Measurements from ENCODE around the gene FGGY.

The FGGY gene

DNA sequence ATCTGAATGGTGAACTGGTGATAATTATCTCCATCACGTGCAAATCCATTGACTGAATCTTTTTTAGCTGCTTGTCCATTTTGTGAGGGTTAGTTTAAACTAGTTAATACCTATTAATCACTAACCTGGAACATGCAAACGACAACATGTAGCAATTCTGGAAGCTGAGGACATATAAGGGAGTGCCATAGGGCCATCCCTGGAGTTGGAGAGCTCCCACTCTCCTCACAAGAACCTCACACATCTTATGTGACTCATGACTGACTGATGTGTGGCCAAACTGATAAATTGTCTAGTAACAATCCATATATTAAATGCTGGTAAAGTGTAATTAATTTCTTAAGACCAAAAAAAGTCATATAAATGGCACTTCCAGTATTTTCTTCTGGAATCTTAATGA, 454.9 kb downstream of the FGGY start:
- DNase-seq: no peak

DNA sequence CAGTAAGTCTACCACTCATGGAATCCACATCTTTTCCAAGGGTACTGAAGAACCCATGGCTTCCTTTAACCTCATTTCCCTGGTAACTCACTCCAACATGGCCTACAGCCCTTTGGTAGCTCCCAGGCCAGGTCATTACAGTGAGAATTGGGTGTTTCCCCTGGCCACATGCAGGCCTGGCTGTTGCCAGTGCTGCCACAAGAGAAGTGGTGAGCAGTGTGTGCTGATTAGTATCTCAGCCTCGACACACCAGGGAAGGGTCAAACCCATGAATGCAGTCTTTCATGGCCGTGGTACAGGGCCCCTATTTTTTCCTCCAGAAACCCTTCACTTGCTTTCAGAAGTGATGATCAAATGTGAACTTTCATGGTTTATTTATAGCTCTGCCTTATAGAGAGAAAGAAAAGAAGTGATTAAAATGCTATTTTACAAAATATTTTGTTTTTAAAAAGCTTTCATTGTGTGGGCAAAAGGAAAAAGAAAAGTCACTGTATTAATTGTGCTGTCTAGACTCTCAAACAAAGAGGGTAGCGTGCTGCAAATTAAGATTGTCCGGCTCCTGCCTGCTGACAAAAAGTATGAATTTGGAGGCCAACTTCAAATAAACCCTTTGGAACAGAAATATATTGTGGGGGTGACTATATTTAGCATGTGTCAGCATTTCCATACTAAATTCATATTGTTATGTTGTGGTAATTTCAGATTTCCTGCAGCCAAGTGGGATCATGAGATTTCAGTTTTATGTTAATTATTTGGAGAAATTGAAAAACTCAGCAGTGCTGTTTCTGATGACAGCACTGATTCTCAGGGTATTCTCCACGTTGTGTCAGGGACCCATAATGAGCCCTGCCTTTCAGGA, 455.9 kb downstream of the FGGY start:
- DNase-seq: no peak

DNA sequence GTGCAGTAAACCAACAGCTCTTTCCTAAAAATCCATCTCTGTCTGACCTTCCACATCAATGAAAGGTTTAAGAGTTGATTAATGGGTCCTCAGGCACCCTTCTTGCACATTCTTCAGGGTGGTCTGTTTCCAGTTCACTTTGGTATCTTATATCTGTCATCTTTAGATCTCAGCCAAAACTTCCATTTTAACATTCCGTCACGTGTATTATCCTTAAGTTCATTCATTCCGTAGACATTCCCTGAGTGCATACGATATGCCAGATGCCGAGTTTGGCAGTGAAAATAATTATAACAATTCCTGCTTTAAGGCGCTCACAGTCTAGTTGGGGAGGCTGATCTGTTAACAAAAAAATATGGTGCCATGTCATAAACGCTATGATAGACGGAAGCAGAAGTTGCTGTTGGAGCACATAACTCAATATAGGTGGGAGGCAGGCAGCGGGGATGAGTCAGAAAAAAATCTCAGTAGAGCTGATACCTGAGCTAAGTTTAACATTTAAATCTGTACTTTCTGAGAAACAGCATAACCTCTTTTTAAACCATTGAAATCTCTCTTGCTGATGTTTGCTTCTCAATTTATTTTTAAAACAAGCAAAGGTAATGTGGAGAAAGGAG, 458.3 kb downstream of the FGGY start:
- no peak for DNase-seq

DNA sequence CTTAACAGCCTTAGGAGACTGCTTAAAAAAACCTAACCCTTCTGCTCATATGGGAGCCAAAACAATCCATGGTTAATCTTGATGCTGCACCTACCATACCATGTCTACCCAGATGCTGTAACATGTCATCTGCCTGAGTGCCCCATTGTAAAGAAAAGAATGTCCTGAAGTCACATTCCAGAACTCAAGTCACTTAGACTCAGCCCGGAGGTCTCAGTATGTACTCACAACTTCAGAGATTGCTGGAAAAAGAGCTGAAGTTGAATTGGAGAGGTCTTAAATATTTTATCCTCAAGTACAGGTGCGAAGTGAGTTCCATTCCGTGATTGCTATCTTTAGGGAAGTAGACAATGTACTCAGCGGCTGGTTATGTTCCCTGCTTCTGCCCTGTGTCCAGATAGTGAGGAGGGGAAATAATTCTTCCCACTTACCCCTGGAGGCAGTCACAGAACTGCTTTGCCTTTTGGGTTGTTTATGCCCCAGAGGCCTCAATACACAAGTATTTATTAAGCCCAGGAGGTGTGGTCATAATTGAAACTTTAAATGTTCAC, 460.4 kb downstream of the FGGY start:
- DNase-seq: no peak

DNA sequence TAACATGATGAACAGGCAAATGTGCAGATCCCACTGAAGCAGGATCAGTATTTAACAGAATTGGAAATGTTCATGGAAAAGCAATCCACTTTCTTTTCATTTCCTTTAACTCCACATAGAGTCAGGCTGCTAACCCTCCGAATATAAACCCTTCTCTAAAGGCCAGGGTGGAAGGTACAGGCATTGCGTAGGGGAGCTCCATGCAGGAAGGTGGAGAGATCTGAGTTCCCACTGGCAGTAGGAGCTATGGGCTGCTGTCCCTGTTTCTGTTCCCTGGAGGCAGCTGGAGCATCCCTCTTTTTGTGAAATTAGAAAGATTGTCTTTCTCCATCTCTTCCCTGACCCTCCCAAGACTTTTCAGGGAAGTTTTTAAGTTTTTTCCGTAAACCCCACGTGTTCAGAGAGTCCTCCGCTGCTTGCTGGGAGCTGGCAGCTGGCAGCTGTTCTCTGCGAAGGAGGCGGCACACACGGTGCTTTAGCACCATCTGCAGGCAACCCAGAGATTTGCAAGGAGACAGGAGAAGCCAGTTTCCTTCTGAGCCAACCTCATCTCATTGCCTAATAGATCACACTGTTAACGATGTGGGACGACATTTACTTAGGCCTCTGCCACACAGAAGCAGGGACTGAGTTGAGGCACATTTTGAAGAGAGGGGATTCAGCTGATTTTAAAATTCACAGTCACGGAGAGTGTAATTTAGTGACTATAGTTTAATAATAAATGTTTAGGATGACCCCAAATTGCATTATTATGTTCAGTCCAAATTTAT, 462.4 kb downstream of the FGGY start:
- DNase-seq: peak; percentile 60

DNA sequence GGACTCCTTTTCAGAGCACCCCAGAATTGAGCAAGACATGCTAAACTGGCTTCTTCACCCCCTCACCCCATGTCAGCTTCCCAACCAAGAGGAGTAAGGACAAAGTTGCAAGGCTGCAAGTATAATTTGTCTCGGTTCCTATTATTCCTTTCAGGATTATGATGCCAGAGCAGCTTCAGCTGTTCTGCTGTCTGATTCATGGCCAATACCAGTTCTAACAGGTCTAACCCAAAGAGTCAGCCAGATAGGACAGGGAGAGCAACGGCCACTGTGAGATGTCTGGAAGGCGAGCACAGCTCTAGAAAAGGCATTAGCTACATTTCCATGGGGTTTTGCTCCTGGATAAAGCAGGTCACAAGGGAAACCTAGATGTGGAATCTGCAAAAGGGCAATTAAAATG, 464.5 kb downstream of the FGGY start:
- no peak for DNase-seq

DNA sequence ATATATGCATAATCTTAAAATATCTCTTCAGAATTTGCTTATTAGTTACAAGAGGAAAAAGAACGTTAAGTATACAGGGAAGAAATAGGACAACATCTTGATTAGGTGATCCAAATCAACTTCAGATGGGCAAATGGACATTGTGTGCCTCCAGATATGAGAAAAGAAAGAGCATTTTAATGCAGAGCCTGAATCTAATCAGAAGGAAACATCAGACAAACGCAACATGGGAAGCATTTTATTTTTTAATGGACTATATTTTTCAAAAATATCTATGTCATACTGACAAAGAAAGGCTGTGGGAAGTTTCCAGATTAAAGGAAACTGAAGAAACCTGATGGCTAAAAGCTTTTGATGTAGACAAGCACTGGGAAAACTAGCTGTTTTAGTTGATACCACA, 466.5 kb downstream of the FGGY start:
- no peak for DNase-seq

DNA sequence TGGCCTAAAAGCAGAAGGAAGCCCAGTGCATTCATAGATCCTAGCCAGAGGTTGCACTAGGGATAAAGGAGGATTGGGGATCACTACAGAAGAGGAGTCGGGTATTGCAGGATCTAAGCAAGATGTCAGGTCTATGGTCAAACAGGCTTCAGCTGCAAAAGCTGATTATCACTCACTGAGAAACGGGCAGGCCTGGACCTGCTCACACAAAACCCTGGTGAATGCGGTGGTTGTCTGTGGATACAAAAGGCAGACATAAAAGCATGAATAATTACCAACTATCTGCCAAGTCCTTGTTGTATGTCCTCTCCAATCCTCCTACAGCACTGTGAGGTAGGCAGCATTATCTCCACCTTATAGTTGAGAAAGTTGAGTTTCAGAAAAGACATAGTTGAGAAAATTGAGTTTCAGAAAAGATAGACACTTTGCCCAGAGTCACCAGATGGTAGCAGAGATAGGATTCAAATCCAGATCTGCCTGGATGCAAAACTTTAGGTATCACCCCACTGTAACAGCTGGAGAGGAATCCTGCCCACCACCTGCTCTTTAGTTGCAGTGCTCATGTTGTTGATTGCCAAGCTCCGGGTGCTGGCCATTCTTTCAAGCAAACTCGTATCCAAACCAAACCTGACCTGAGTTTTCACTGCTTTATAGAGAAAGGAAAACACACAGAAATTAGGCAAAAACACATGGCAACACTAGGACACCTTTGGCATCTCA, 468.3 kb downstream of the FGGY start:
- no peak for DNase-seq

DNA sequence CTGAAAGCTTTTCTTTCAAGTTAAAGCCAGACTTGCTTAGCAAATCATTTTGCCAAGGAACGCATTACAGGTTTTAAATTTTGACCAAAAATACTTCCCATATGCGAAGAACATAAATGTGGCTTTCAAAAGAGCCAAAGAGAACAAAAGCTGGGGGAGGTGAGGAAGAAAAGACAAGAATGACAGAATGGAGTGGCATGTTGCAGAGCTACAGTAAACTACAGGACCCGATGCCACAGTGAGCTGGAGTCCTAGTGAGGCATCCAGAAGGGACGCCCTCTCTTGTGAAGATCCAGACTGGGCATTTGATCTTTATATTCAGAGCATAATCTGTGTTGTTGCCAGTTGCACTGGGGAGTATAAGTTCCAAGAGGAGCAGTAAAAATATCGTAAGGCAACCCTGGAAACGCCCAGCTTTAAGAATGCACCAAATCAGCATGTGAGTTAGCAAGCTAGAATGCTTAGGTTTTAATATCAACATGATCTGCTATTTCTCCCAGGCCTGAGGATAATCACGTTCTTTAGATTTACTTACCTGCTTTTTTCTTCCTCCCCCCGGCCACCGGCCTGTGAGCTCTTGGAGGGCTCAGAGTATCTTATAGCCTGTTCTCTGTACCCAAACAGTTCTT, 469.4 kb downstream of the FGGY start:
- no peak for DNase-seq

DNA sequence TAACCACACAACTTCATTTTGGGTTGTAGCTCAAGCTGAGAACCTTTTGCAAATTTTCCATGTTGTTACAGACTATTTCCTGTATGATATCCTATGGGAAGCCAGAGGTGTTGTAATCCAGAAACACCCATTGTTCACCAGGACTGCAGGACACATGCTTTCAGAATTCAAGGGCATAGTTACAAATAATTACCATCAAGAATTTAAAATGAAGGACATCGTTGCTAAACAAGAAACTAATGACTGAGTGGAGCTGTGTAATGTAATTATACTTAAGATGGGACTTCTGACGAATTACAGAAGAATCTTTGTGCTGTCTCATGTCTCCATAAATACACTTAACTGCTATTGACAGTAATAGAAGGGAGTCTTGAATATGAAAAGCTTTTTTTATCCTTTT, 470.2 kb downstream of the FGGY start:
- no peak for DNase-seq

DNA sequence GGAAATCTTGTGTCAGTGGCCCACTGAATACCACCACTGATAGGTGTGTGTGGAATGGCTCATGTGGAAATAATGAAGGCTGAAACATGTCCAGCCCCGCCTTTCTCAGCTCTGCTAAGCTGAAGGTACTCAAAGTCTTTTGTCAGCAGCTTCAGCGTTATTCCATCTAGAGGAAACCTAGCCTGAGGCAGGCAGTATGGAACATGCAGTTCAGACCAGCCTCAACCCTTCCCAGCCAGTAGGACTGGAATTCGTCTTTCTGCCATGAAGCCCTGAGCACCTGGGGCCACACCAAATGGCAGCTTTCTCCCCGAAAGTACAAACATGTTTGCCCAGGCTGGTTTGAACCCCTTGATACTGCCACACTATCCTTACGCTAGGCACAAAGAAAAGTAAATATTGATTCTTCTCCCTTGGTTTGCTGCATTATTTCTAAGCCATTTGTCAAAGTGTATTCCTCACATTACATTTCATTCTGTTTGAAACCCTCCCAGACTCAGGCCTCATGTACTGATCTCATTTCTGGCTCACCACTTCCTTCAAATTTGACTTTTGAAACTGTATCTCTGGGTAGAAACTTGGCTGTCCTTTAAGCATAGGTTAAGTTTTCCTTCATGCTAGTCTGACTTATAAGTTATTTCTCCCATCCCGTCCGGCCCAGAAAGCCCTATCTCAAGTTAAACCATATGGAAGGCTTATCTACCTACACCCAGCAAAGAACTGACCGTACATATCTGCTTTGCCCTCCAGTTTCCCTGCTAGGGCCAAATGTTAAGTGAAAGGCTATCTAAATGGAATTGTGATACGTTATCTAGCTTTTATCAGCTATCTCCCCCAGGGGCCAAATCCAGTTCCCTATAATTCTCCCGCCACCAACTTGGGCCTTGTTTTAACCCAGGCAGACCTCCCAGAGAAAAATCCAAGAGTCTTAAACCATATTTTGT, 472.2 kb downstream of the FGGY start:
- no peak for DNase-seq

DNA sequence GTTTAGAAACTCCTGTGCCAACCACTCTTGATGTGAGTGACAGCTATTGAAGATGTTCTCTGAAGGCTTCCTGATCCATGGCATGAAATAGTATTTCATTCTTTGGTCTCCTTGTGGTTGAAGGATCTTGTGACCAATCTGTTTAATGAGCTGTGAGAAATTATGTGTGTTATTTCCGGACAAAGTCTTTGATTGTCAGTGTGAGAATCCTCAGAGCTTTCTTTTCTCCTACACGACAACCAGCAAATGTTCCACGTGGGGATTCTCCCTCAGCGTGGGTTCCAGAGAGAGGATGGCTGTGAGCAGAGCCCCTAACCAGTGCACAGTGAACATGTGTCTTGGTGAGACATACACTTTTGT, 472.8 kb downstream of the FGGY start:
- no peak for DNase-seq

DNA sequence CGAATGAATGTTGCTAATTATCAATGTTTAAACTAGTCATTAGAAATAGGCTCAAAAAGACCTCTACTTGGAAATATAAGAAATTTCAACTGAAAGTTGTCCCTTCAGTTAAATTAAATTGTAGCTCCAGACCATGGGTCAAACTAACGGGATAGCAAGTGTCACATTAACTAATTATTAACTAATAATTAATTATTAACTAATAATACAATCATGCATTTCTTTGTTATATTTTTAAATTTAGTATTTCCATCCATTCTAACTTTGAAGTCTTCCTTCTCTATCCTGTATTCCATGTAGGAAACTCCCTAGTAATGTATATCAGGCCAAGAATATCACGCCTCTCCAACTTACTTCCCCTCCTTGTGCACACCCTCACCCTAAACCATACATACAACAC, 474.5 kb downstream of the FGGY start:
- no peak for DNase-seq

DNA sequence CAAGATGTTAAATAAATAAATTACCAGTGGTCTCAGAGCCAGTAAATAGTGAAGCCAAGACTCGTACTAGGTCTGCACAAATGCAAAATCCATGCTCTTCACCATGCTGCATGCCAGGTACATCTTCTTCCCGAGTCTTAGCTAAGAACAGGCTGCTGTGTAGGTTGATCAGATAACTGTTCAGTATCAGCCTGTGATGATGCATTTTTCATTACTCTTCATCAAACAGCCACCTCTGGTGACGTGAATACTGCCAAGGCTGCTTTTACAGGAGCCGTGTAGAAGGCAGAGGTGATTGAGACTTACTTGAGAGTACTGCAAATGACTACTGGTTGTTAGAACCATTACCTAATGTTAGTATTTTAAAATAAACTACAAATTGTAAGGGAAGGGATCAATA, 478.6 kb downstream of the FGGY start:
- no peak for DNase-seq

DNA sequence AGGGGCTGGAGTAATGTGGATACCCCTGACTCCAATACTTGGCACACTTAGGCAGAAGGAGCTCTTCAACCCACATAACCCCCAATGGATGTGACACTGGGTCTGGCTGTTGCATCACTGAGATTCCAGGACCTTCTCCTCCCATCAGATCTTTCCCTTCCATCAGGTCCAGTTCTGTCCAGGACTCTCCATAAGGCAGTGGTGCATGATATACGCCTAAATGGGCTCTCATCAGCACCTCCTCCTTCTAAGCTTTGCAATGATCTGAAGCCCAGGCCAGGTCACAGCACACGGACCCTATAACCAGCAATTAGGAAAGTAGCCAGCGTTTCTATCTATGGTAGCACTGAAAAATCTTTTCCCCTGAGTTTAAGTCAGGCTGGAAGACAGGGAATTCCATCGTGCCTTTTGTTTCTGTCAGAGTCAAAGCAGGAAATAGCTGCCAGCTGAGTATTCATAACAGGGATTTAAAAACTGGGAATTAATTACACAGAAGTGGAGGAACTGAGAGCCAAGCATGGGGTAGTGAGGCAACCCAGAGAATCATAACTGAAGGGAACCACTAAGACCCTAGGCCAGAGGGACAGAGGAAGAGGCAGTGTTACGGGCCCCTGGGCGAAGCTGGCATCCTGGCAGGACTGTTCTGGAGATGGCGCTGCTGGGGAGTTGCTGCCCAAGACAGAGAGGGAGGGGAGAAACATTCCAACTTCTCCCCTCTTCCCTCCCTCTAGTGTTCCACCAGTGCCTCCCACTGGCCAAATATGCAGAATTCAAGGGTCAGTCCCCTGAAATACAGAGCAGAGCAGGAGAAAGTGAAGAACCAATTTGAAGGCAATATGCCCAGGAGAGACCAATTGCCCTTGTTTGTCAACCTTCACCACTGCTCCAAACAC, 480.3 kb downstream of the FGGY start:
- no peak for DNase-seq

DNA sequence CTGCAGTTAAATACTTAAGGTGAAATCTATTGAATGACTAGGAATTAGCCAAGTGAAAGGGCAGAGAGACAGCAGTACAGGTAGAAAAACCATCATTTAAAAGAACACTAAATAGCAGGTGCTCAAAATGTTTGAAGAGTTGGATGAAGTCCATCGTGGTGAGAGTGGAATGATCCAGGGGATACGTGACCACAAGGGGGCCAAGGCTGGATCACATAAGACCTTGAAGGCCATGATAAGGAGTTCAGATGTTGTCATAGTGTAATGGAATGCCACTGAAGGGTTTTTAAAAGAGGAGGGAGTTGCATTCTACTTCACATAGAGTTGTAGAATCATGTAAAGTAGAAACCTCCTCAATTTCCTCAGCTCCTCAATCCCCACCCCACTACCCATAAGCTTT, 483.1 kb downstream of the FGGY start:
- no peak for DNase-seq

DNA sequence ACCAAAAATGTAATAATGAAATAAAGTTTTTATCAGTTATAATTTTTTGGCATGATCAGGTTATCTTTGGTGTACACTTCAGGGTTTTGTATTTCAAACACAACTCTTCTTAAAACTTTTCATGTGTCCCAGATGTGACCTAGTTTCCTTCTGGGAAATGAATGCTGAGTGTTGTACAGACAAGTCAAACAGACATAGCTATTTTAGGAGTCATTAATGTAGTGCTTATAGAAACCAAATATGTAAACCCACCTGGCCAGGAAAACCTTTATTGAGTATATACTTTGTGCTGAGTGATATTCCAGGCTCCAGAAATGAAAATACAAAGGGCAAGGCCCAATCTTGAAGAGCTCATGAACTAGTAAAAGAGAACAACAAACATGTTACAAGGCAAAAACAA, 491.9 kb downstream of the FGGY start:
- no peak for DNase-seq

DNA sequence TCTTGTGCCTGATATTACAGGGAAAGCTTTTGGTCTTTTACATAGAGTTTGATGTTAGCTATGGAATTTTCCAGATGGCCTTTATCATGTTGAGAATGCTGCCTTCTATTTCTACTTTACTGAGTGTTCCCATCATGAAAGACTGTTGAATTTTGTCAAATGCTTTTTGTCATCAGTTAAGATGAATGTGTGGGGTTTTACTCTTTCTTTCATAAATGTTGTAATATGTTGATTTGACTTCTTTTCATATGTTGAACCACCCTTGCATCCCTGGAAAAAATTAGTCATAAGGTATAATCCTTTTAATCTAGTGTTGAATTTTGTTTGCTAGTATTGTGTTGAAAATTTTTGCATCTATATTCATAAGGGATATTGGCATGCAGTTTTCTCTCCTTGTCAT, 501.7 kb downstream of the FGGY start:
- DNase-seq: no peak

DNA sequence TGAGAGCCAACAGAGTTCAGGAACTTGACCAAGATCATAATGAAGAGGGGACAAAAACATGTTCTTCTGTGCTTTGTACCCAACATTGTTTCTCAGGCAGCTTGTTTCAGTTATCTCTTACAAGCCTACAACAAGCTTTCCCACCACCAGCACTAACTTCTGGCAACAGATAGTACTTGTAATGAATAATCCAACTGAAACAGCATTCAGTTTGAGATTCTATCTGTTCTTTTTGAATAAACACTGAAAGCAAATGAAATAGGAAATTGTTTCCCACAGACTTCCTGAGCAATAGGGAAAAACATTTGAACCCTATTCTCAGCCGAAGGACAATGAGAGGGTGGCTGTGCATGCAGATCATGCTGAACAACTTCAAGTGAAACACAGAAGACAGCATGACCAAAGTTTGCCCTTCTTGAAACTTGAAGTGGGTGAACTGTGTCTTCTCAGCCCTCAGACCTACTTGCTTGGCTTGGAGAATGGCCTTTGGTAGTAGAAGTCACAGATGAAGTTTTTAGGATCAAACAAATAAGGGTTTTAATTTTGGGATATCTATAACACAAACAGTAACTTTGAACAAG, 506.7 kb downstream of the FGGY start:
- no peak for DNase-seq

DNA sequence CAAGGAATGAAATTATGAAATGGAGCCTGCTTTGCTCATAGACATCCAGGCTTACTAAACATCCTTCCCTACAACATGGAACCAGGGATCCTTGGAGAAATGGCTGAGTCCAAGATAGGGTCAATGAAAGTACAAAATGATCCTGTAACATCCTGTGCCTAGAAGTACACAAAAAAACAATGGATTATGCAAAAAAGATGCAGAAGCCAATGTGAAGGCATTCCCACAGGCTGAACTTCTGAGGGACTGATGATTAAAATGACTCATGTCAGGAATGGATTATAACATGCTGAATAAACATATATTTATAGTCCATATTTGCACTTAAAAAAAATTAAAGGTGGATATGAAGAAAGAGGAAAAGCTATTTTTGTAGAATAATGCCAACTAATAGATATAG, 507.4 kb downstream of the FGGY start:
- no peak for DNase-seq
